ENCODE results near the gene TNNI3K. TPM values are rescaled to one million over a fixed set of nuclear protein-coding genes. Genes with fewer than 3 reads are reported as not detected.

TNNI3K gene
- total RNA-seq, 4 donors from 2014 or later = 0.19 TPM; not detected in 3

DNA sequence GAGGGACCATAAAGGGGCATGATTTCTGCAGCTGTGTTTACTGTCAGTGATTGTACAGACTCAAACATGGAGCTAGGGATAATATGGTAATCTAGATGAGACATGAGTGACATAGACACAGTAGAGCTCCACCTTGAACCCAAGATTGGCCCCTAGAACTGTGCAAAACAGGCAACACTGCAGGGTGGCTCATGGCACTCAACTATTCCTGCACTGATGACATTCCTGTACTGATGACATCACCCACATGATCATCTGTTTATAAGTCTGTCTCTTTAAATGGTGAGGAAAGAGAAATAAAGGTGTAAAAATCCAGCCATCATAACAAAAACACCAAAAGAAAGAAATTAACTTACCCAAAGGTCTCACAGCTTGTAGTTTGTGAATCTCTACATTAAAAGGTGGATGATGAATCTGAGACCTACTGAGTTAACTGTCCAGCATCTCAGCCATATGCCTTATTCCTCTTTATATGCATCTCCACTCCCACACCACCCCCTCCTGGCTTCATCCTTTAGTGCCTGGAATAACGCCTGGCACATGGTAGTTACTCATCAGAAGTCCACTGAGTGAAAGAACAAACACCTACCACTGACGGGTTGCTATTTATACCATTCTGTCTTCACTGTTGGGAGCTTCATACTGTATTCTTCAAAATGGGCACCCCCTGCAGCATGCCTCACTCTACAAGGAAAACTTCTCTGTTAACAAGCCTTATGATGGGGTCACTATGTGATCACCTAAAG lies 277.2 kb downstream of the TNNI3K start, which contains the start of gene LRRC53:
LRRC53 (minus strand) TSS at position 442 of the 746 bp plus-strand sequence. CDS start 29,262 bp downstream, outside the sequence.
- H3K36me3 ChIP-seq = no peaks in the 10 kb centered on the region
- no peak within 1 kb of the TSS for H3K4me3 ChIP-seq
- no peaks in the 10 kb centered on the region for H3K9me3 ChIP-seq
- no peaks in the 10 kb centered on the region for H3K27me3 ChIP-seq
- intact Hi-C loops (cut with DNase I) = no loop called here
- TF ChIP-seq, protein P1, sequence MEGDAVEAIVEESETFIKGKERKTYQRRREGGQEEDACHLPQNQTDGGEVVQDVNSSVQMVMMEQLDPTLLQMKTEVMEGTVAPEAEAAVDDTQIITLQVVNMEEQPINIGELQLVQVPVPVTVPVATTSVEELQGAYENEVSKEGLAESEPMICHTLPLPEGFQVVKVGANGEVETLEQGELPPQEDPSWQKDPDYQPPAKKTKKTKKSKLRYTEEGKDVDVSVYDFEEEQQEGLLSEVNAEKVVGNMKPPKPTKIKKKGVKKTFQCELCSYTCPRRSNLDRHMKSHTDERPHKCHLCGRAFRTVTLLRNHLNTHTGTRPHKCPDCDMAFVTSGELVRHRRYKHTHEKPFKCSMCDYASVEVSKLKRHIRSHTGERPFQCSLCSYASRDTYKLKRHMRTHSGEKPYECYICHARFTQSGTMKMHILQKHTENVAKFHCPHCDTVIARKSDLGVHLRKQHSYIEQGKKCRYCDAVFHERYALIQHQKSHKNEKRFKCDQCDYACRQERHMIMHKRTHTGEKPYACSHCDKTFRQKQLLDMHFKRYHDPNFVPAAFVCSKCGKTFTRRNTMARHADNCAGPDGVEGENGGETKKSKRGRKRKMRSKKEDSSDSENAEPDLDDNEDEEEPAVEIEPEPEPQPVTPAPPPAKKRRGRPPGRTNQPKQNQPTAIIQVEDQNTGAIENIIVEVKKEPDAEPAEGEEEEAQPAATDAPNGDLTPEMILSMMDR (IDR thresholded peaks at IDR 0.05) = no peak
- no peak for TF ChIP-seq POLR2A (IDR thresholded peaks at IDR 0.05)
- 43 to 45% methylated on average over 2 of the region's 2 CpGs for WGBS, 2 donors
- no peak within 1 kb of the TSS for H3K27ac ChIP-seq
- no peak for DNase-seq
- no peaks in the 10 kb centered on the region for H3K4me1 ChIP-seq

DNA sequence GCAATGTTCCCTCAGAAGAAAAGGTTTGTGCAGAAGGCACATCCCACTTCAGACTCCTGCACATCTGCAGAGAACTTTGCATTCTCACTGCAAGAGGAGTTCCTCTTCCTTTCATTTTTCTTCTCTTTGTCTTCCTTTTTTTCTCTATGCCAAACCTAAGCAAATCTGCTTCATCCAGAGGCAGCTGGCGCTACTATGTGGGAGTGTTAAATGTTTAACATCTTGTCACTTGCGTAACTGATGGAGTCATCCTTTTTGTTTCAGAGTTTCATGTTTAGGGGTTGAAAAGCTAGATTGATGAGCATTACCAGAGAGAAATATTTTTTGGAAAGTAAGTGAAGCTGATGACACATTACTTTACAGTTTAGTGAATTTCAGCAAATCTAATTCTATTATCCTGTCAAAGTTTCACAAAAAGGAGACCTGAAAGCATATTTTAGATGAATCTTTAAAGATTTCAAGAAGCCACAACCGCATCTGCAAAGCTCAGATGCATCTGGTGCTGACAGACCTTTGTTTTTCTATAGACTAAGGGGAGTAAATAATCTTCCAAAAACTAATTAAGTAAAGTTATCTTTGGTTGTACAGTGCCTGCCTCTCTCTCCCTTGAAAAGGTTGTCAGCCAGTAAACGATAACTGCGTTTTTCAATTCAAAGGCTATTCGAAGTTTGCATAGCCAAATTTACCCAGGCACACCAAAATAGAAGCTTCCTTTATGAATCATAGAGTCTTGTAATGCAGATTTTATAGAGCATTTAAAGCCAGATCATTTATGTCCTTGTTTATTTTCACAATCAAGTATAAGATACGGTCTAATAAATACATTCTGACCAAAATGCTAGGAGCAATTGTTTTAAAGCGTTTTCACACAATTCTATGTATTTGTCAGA lies 278.5 kb downstream of the TNNI3K start:
- TF ChIP-seq POLR2A (IDR thresholded peaks at IDR 0.05) = no peak
- TF ChIP-seq, protein P1 (IDR thresholded peaks at IDR 0.05) = no peak
- Histone ChIP-seq H3K36me3 (no peaks in the 10 kb centered on the region), H3K9me3 (no peaks in the 10 kb centered on the region), H3K27ac (no peak overlapping the region), H3K4me3 (no peak overlapping the region), H3K4me1 (no peaks in the 10 kb centered on the region), H3K27me3 (no peaks in the 10 kb centered on the region)
- intact Hi-C loops (cut with DNase I) = no loop called here
- no peak for DNase-seq
- 32 to 43% methylated on average over 8 of the region's 8 CpGs for WGBS, 2 donors

DNA sequence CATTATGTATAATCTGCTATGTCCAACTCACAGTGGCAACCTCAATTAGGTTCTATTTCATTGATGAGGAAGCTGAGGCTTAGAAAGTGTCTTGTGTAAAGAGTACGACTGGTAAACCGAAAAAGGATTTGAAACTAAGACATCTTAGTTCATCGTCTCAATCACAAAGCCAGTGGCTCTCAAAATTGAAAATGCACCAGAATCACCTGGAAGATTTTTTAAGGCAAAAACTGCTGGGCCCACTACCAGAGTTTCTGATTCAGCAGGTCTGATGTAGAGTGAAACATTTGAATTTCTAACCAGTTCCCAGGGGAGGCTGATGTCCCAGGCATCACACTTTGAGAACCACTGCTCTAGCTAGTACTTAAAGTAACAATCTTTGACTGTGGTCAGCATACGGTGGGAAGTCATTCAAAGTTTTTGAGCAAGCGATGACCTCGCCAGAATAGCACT lies 282.4 kb downstream of the TNNI3K start:
- intact Hi-C loops (cut with DNase I) = no loop called here
- 81 to 85% methylated on average over 6 of the region's 6 CpGs for WGBS, 2 donors
- H3K4me3 ChIP-seq = no peak overlapping the region
- TF ChIP-seq, protein P1 (IDR thresholded peaks at IDR 0.05) = no peak
- TF ChIP-seq POLR2A (IDR thresholded peaks at IDR 0.05) = no peak
- DNase-seq = no peak
- no peaks in the 10 kb centered on the region for H3K4me1 ChIP-seq
- no peaks in the 10 kb centered on the region for H3K9me3 ChIP-seq
- no peak overlapping the region for H3K27ac ChIP-seq
- H3K27me3 ChIP-seq = no peaks in the 10 kb centered on the region
- no peaks in the 10 kb centered on the region for H3K36me3 ChIP-seq

- TF ChIP-seq, protein P1 (IDR thresholded peaks at IDR 0.05) = no peak
- TF ChIP-seq POLR2A (IDR thresholded peaks at IDR 0.05) = no peak
- intact Hi-C loops (cut with DNase I) = no loop called here
- no peaks in the 10 kb centered on the region for H3K4me1 ChIP-seq
- no peak overlapping the region for H3K27ac ChIP-seq
- no peaks in the 10 kb centered on the region for H3K36me3 ChIP-seq
- H3K4me3 ChIP-seq = no peak overlapping the region
- no peaks in the 10 kb centered on the region for H3K27me3 ChIP-seq
- H3K9me3 ChIP-seq = no peaks in the 10 kb centered on the region
- no peak for DNase-seq
- WGBS, 2 donors = 17 to 36% methylated on average over 4 of the region's 4 CpGs
Observed at GRCh38 chr1:74522148-74522547, 287.0 kb downstream of the TNNI3K start.
